Measurements from ENCODE around the gene SULT2B1.
"Not testable (repeated sequence)": the region's sequence is repeated elsewhere in the genome, so short reads cannot be mapped to it uniquely, and the experiment has no call there.

SULT2B1 gene

DNA sequence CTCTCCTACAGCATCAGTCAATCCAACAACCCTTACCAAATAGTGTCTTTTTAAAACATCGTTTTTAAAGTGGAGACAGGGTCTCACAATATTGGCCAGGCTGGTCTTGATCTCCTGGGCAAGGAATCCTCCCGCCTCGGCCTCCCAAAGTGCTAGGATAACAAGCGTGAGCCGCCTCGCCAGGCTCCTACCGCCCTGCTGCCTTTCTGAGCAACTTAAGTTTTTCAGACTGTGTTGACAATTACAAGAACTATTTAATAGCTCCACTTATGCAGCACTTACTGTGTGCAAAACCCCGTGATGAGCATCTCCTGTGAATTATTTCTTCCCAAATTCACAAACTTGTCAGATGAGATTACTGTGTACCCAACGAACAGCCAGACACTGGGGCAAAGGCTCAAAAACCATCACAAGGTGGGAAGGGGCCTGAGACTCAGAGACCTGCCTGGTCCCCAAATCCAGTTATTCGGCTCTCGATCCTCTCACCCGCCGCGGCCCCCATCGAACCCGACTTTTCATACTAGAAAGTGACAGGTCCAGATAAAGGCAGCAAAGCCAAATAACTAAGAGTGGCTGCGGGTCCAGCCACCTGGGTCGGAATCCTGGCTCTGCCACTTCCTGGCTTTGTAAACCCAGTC is 66.4 kb downstream of the SULT2B1 start:
- no peak for DNase-seq (ENCODE audit: low read depth in 1 of 2, low spot score in 1 of 2)

- peak; percentile 91 to 93 for DNase-seq (ENCODE audit: low read depth in 1 of 2, low spot score in 1 of 2)
These were observed 67.1 kb downstream of the SULT2B1 start, which contains the start of the genes RPL18 and SPHK2 for GRCh38 chr19:48618916-48619691. Gene RPL18 (minus strand): TSS chr19:48619178. CDS start chr19:48619143, 35 bp downstream. Gene SPHK2 (plus strand): TSS chr19:48619506. CDS start chr19:48620515, 1,009 bp downstream.

DNA sequence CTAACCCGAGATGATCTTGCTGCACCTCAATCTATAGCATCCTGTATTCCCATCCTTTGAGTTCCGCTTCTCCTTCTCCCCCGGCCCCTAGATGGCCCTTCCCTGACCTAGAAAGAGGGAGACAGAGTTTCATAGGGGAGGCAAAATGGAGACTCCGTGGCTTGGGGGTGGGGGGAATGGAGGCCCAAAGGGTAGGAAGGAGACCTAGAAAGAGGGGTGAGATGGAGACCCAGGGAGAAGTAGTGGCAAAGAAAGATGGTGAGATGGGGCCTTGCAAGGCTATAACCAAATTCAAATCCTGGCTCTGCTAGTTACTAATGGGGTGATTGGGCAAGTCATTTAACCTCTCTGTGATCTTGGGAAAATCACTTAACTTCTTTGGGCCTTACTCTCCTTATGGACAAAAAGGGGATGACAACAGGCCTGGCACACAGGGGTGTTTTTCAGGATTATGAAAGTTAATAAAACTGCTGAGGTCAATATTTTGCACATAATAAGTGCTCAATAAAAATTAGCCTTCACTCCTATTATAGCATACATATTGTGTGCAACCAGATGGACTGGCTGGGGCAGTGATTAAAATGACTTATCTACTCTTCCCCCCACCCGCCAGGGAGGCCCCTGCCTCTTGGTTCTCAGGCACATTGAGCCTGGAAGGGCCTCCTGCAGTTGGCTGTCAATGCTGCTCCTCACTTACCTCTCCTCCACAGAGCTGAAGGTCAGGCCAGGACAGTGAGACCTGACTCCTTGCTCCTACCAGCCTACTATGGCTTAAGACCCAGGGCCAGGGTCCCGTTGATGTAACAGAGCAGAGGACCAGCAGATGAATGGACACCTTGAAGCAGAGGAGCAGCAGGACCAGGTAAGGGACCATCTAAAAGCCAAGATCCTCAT is 68.0 kb downstream of the SULT2B1 start:
- DNase-seq (ENCODE audit: low read depth in 1 of 2, low spot score in 1 of 2) = no peak

- DNase-seq (ENCODE audit: low read depth in 1 of 2, low spot score in 1 of 2) = no peak
These were observed 71.6 kb downstream of the SULT2B1 start for GRCh38 chr19:48623556-48624066.

DNA sequence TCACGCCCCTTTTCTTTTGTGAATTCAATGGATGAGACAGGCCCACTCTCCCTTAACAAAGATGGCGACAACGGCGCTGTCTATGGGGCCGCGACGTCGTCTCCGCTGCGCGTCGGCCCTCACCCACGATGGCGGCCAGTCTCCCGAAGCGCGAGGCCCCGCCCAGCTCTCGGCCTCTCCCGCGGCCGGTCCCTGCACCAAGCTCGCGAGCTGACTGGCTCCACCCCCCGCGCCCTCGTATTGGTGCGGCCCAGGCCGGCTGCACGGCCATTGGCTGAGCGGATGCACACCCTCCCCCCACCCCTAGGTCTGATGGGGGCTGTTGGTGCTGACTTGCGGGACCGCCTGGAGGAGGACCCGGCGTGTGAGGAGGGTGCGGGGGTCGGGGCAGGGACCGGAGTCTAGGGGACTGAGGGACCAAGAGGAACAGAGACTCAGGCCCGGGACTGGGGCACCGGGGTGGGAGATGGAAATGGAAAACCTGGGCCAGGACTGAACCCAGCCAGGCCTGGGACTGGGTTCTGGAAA is 72.2 kb downstream of the SULT2B1 start:
- DNase-seq (ENCODE audit: low read depth in 1 of 2, low spot score in 1 of 2) = peak; percentile 93 to 96

DNA sequence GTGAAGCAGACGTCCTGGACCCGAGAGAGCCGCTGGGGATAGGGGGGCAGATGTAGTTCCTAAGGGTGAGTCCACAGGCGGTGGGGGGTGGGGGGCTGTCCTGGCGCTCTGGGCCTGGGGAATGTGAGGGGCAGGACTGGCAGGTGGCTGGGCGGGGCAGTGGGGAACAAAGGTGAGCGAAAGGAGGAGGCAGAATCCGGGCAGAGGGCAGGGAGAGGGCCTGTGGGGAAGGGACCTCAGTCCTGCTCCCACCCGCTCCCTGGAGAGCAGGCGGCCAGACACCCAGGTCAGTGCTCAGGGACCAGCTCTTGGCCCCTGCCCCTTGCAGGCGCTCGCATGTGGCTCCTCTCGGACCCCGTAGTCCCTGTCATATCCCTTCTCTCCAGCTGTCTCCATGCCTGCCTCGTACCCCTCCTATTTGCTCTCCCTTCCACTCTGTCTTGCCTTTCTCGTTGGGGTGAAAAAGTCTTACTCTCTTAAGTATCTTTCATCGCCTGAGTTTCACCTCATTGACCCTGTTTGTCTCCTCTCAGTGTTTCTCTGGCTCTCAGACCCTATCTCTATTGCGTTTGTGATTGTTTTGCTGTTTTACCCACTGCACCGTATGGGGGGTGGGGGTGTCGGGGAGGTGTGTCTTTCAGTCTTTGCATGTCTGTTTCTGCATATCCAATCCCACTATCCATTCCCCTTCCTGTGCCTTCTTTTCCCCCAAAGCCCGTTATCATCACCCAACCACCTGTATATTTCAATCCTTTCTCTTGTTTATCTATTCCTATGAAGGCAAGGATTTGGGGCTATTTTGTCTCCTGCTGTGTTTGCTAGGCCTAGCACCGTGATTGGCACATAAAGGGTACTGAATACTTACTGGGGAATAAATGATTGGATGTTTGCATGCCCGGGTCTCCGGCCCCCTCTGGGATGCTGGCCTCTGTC is 73.1 kb downstream of the SULT2B1 start:
- DNase-seq (ENCODE audit: low read depth in 1 of 2, low spot score in 1 of 2) = no peak

- DNase-seq (ENCODE audit: low read depth in 1 of 2, low spot score in 1 of 2) = no peak
These were observed 73.9 kb downstream of the SULT2B1 start for GRCh38 chr19:48625891-48626327.

GRCh38 chr19:48627201-48627864 is 75.4 kb downstream of the SULT2B1 start:
- no peak for DNase-seq (ENCODE audit: low read depth in 1 of 2, low spot score in 1 of 2)

DNA sequence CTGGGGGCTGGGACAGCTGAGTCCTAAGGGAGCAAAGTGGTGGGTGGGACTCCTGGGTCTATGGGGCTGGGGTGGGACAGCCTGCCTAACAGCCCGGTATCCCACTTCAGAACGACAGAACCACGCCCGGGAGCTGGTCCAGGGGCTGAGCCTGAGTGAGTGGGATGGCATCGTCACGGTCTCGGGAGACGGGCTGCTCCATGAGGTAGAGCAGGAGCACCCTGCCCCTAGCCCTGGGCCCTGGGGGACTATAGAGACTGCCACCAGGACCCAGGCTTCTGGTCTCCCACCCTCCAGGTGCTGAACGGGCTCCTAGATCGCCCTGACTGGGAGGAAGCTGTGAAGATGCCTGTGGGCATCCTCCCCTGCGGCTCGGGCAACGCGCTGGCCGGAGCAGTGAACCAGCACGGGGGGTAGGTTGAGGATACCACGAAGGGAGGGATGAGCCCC is 75.9 kb downstream of the SULT2B1 start:
- DNase-seq (ENCODE audit: low read depth in 1 of 2, low spot score in 1 of 2) = no peak

DNA sequence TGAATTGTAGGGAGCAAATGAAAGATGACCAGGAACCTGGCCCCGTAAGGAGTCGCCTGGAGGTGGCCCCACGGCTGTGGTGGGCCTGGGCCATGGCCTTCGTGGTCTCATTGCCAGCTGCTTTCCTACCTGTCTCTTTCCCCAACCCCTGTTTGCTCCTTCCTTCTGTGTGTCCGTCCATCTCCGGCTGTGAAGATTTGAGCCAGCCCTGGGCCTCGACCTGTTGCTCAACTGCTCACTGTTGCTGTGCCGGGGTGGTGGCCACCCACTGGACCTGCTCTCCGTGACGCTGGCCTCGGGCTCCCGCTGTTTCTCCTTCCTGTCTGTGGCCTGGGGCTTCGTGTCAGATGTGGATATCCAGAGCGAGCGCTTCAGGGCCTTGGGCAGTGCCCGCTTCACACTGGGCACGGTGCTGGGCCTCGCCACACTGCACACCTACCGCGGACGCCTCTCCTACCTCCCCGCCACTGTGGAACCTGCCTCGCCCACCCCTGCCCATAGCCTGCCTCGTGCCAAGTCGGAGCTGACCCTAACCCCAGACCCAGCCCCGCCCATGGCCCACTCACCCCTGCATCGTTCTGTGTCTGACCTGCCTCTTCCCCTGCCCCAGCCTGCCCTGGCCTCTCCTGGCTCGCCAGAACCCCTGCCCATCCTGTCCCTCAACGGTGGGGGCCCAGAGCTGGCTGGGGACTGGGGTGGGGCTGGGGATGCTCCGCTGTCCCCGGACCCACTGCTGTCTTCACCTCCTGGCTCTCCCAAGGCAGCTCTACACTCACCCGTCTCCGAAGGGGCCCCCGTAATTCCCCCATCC is 76.7 kb downstream of the SULT2B1 start:
- no peak for DNase-seq (ENCODE audit: low read depth in 1 of 2, low spot score in 1 of 2)

DNA sequence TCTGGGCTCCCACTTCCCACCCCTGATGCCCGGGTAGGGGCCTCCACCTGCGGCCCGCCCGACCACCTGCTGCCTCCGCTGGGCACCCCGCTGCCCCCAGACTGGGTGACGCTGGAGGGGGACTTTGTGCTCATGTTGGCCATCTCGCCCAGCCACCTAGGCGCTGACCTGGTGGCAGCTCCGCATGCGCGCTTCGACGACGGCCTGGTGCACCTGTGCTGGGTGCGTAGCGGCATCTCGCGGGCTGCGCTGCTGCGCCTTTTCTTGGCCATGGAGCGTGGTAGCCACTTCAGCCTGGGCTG is 77.3 kb downstream of the SULT2B1 start:
- DNase-seq (ENCODE audit: low read depth in 1 of 2, low spot score in 1 of 2) = no peak

GRCh38 chr19:48629599-48630295 is 77.8 kb downstream of the SULT2B1 start:
- DNase-seq (ENCODE audit: low read depth in 1 of 2, low spot score in 1 of 2) = no peak

- no peak for DNase-seq (ENCODE audit: low read depth in 1 of 2, low spot score in 1 of 2)
These were observed 78.5 kb downstream of the SULT2B1 start for GRCh38 chr19:48630296-48631063.

- no peak for DNase-seq (ENCODE audit: low read depth in 1 of 2, low spot score in 1 of 2)
These were observed 79.3 kb downstream of the SULT2B1 start for GRCh38 chr19:48631225-48631624.

DNA sequence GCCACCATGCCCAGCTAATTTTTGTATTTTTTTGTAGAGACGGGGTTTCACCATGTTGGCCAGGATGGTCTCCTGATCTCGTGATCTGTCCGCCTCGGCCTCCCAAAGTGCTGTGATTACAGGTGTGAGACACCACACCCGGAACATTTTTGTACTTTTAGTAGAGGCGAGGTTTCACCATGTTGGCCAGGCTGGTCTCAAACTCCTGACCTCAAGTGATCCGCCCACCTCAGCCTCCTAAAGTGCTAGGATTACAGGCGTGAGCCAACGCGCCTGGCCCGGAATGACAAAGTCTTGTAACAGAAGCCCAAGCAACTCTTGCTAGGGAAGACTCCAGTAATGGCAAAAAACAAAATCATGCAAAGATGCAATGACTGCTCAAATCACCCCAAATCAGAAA is 80.3 kb downstream of the SULT2B1 start:
- not testable (repeated sequence) for DNase-seq (ENCODE audit: low read depth in 1 of 2, low spot score in 1 of 2)

- no peak for DNase-seq (ENCODE audit: low read depth in 1 of 2, low spot score in 1 of 2)
These were observed 80.7 kb downstream of the SULT2B1 start for GRCh38 chr19:48632692-48633147.
